ENCODE data around the gene RPS3. TPM values are rescaled to one million over a fixed set of nuclear protein-coding genes. Genes with fewer than 3 reads are reported as not detected.

The RPS3 gene
- polyA plus RNA-seq, 1 donor (not counting 4 experiments of a cell fraction or from before 2014, with no cell fraction given) = 3,843 TPM

GRCh38 chr11:75435571-75435925, 36.2 kb downstream of the RPS3 start:
- DNase-seq (ENCODE audit: low read depth, low spot score) = no peak
- Histone ChIP-seq H3K27ac (ENCODE audit: control insufficient read depth, insufficient read depth, low read length) (no peak overlapping the region), H3K79me2 (ENCODE audit: control insufficient read depth, insufficient read depth, low read length) (no peaks in the 10 kb centered on the region), H2AFZ (ENCODE audit: control insufficient read depth, low read length) (no peak overlapping the region), H3K27me3 (ENCODE audit: control insufficient read depth, extremely low read depth, insufficient read depth, low read length) (peaks cover 34% of the 10 kb centered on the region), H3K9ac (ENCODE audit: control insufficient read depth, extremely low read depth, insufficient read depth, low read length) (no peak overlapping the region), H3K9me1 (ENCODE audit: control insufficient read depth, extremely low read depth, insufficient read depth, low read length) (no peaks in the 10 kb centered on the region), H4K20me1 (ENCODE audit: control insufficient read depth, extremely low read depth, insufficient read depth, low read length) (peaks cover 2% of the 10 kb centered on the region), H3K36me3 (ENCODE audit: control insufficient read depth in 2 of 2, extremely low read depth in 1 of 2, insufficient read depth in 2 of 2, low read length in 2 of 2) (no peaks in the 10 kb centered on the region), H3K4me3 (ENCODE audit: control insufficient read depth in 2 of 3, extremely low read depth in 1 of 3, insufficient read depth in 2 of 3, low read depth in 1 of 3, low read length in 3 of 3) (no peak overlapping the region), H3K9me3 (ENCODE audit: control insufficient read depth, low read depth, low read length) (no peaks in the 10 kb centered on the region), H3K4me1 (ENCODE audit: control insufficient read depth, extremely low read depth, insufficient read depth, low read length) (no peaks in the 10 kb centered on the region), H3K4me2 (ENCODE audit: control insufficient read depth, extremely low read depth, insufficient read depth, low read depth, low read length) (no peak overlapping the region)
- FAIRE-seq = no peak
- TF ChIP-seq CTCF (optimal IDR thresholded peaks at IDR 0.05 in 1 of 3, IDR thresholded peaks at IDR 0.05 in 1 of 3, conservative IDR thresholded peaks at IDR 0.05 in 1 of 3; ENCODE audit: extremely low read depth in 1 of 3, insufficient read depth in 2 of 3, low read length in 3 of 3) (no peak), EZH2 (IDR thresholded peaks at IDR 0.05; ENCODE audit: low read length) (no peak)
- dilution Hi-C loops (cut with MboI; ENCODE audit: extremely low pct_ligation_motif_present, low sequenced_read_pairs) = no loop called here

- Histone ChIP-seq H3K4me3 (ENCODE audit: control insufficient read depth in 2 of 3, extremely low read depth in 1 of 3, insufficient read depth in 2 of 3, low read depth in 1 of 3, low read length in 3 of 3) (no peak overlapping the region), H3K4me2 (ENCODE audit: control insufficient read depth, extremely low read depth, insufficient read depth, low read depth, low read length) (no peak overlapping the region), H3K79me2 (ENCODE audit: control insufficient read depth, insufficient read depth, low read length) (no peaks in the 10 kb centered on the region), H3K36me3 (ENCODE audit: control insufficient read depth in 2 of 2, extremely low read depth in 1 of 2, insufficient read depth in 2 of 2, low read length in 2 of 2) (no peaks in the 10 kb centered on the region), H3K9me3 (ENCODE audit: control insufficient read depth, low read depth, low read length) (no peaks in the 10 kb centered on the region), H3K4me1 (ENCODE audit: control insufficient read depth, extremely low read depth, insufficient read depth, low read length) (peaks cover 8% of the 10 kb centered on the region), H3K27me3 (ENCODE audit: control insufficient read depth, extremely low read depth, insufficient read depth, low read length) (peaks cover 34% of the 10 kb centered on the region), H3K9ac (ENCODE audit: control insufficient read depth, extremely low read depth, insufficient read depth, low read length) (no peak overlapping the region), H4K20me1 (ENCODE audit: control insufficient read depth, extremely low read depth, insufficient read depth, low read length) (peaks cover 2% of the 10 kb centered on the region), H3K27ac (ENCODE audit: control insufficient read depth, insufficient read depth, low read length) (no peak overlapping the region), H2AFZ (ENCODE audit: control insufficient read depth, low read length) (no peak overlapping the region), H3K9me1 (ENCODE audit: control insufficient read depth, extremely low read depth, insufficient read depth, low read length) (no peaks in the 10 kb centered on the region)
- DNase-seq (ENCODE audit: low read depth, low spot score) (no peak), FAIRE-seq (no peak)
- TF ChIP-seq EZH2 (IDR thresholded peaks at IDR 0.05; ENCODE audit: low read length) (no peak), CTCF (optimal IDR thresholded peaks at IDR 0.05 in 1 of 3, IDR thresholded peaks at IDR 0.05 in 1 of 3, conservative IDR thresholded peaks at IDR 0.05 in 1 of 3; ENCODE audit: extremely low read depth in 1 of 3, insufficient read depth in 2 of 3, low read length in 3 of 3) (no peak)
- dilution Hi-C loops (cut with MboI; ENCODE audit: extremely low pct_ligation_motif_present, low sequenced_read_pairs) = no loop called here
Observed at GRCh38 chr11:75436806-75437205, 37.5 kb downstream of the RPS3 start.
